Measurements from ENCODE around the gene GJB1. TPM values are rescaled to one million over a fixed set of nuclear protein-coding genes. Genes with fewer than 3 reads are reported as not detected.
A peak's percentile ranks its signal among the peaks of the same experiment; 100 is the strongest.
"Not testable (repeated sequence)": the region's sequence is repeated elsewhere in the genome, so short reads cannot be mapped to it uniquely, and the experiment has no call there.

Gene GJB1
- total RNA-seq, 1 donor from 2014 or later: not detected

DNA sequence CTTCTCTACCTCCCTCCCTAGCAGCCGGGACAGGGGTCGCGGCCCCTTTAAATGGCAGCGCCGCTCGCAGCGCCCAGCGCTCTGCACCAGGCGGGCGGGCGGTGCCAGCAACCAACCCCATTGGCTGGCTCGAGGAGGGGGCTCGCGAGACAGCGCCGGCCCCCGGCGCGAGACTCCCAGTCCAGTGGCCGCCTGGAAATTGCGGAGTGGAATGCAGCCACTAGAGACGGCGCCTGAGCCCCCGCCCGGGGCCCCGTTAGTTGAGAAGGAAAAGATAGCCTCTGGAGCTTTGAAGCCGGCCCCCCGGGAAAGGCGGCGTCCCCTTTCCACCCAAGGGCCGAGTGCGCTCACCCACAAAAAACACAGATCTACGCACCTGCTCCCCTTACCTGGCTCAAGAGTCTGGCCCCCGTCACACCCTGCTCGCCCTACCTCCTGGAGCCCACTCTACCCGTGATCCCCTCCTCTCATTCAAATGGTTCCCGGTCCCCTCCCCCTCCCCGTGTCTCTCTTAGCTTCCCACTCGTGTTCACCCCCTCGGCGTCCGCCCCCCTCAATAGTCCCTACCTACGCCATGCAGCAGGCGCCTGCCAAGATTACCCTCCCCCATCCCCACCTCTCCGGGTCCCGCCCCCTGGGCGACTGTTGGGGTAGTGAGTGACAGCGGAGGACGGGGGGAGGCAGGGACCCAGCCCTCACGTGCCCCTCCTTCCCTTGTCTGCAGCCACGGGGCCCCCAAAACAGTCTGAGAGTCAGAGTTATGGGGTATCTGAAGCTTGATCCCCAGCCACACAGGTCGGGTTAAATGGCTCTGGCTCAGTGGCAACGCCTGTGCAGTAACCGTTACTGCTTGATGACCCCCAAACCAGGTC lies 31.3 kb downstream of the GJB1 start, which contains the start of gene ZMYM3:
Gene ZMYM3 (minus strand): TSS at position 49 of the 872 bp plus-strand sequence. CDS start 885 bp downstream, outside the sequence.
- peaks cover 5% of the 10 kb centered on the region for H3K9me3 Mint-ChIP-seq (ENCODE audit: unreplicated experiment)

DNA sequence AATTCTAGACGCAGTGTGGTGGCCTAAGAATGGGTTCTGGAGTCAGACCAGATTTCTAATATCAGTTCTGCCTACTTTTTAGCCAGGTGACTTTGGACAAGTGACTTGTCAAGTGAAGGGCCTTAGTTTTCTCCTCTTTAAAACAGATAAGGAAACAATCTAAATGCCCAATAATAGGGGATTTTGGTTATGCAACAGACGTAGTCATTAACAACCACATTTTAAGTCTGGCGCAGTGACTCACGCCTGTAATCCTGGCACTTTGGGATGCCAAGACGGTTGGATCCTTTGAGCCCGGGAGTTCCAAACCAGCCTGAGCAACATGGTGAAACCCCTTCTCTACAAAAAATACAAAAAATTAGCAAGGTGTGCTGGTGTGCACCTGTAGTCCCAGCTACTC lies 33.0 kb downstream of the GJB1 start:
- Mint-ChIP-seq H3K4me1 (ENCODE audit: unreplicated experiment) (peaks cover 15% of the 10 kb centered on the region), H3K9me3 (ENCODE audit: unreplicated experiment) (peaks cover 5% of the 10 kb centered on the region), H3K27ac (ENCODE audit: unreplicated experiment) (peak overlapping the region; percentile 78), H3K36me3 (ENCODE audit: unreplicated experiment) (no peaks in the 10 kb centered on the region), H3K4me3 (ENCODE audit: unreplicated experiment) (no peak overlapping the region), H3K27me3 (ENCODE audit: unreplicated experiment) (no peaks in the 10 kb centered on the region)
- TF ChIP-seq, protein P1, sequence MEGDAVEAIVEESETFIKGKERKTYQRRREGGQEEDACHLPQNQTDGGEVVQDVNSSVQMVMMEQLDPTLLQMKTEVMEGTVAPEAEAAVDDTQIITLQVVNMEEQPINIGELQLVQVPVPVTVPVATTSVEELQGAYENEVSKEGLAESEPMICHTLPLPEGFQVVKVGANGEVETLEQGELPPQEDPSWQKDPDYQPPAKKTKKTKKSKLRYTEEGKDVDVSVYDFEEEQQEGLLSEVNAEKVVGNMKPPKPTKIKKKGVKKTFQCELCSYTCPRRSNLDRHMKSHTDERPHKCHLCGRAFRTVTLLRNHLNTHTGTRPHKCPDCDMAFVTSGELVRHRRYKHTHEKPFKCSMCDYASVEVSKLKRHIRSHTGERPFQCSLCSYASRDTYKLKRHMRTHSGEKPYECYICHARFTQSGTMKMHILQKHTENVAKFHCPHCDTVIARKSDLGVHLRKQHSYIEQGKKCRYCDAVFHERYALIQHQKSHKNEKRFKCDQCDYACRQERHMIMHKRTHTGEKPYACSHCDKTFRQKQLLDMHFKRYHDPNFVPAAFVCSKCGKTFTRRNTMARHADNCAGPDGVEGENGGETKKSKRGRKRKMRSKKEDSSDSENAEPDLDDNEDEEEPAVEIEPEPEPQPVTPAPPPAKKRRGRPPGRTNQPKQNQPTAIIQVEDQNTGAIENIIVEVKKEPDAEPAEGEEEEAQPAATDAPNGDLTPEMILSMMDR (IDR thresholded peaks at IDR 0.05): no peak
- DNase-seq (ENCODE audit: extremely low spot score, unreplicated experiment): no peak

More for the DNA sequence above, 31.3 kb downstream of the GJB1 start, which contains the start of gene ZMYM3:
- peaks cover 15% of the 10 kb centered on the region for H3K4me1 Mint-ChIP-seq (ENCODE audit: unreplicated experiment)
- peak; percentile 95 for DNase-seq (ENCODE audit: extremely low spot score, unreplicated experiment)
- H3K4me3 Mint-ChIP-seq (ENCODE audit: unreplicated experiment): peak within 1 kb of the TSS; percentile 89
- no peaks in the 10 kb centered on the region for H3K36me3 Mint-ChIP-seq (ENCODE audit: unreplicated experiment)
- TF ChIP-seq, protein P1 (IDR thresholded peaks at IDR 0.05): no peak
- no peaks in the 10 kb centered on the region for H3K27me3 Mint-ChIP-seq (ENCODE audit: unreplicated experiment)
- H3K27ac Mint-ChIP-seq (ENCODE audit: unreplicated experiment): peak within 1 kb of the TSS; percentile 78

DNA sequence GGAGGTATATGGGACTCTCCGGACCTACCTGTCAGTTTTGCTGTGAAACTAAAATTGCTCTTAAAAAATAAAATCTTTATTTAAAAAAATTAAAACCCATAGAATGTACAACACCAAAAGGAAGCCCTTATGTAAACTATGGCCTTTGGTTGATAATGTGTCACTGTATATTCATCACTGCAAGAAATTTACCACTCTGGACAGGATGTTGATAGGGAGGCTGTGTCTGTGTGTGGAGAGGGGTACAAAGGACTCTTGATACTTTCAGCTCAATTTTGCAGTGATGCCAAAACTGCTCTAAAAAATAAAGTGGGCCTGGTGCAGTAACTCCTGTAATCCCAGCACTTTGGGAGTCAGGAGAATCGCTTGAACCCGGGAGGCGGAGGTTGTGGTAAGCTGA lies 33.8 kb downstream of the GJB1 start:
- Mint-ChIP-seq H3K36me3 (ENCODE audit: unreplicated experiment) (no peaks in the 10 kb centered on the region), H3K9me3 (ENCODE audit: unreplicated experiment) (peaks cover 5% of the 10 kb centered on the region), H3K27ac (ENCODE audit: unreplicated experiment) (no peak overlapping the region), H3K4me3 (ENCODE audit: unreplicated experiment) (no peak overlapping the region), H3K4me1 (ENCODE audit: unreplicated experiment) (peaks cover 14% of the 10 kb centered on the region), H3K27me3 (ENCODE audit: unreplicated experiment) (no peaks in the 10 kb centered on the region)
- no peak for DNase-seq (ENCODE audit: extremely low spot score, unreplicated experiment)
- TF ChIP-seq, protein P1 (IDR thresholded peaks at IDR 0.05): no peak

DNA sequence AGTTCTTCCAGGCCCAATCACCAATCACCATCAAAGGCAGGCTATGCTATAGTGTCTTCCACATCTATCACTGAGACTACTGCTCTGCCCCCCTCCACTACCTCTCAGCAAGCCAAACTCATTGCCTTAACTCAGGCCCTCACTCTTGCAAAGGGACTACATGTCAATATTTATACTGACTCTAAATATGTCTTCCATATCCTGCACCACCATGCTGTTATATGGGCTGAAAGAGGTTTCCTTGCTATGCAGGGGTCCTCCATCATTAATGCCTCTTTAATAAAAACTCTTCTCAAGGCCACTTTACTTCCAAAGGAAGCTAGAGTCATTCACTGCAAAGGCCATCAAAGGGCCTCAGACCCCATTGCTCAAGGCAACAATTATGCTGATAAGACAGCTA lies 45.6 kb downstream of the GJB1 start:
- not testable (repeated sequence) for H3K4me3 Mint-ChIP-seq (ENCODE audit: unreplicated experiment); H3K36me3 Mint-ChIP-seq (ENCODE audit: unreplicated experiment); DNase-seq (ENCODE audit: extremely low spot score, unreplicated experiment); H3K27me3 Mint-ChIP-seq (ENCODE audit: unreplicated experiment); H3K4me1 Mint-ChIP-seq (ENCODE audit: unreplicated experiment); H3K27ac Mint-ChIP-seq (ENCODE audit: unreplicated experiment); H3K9me3 Mint-ChIP-seq (ENCODE audit: unreplicated experiment)

DNA sequence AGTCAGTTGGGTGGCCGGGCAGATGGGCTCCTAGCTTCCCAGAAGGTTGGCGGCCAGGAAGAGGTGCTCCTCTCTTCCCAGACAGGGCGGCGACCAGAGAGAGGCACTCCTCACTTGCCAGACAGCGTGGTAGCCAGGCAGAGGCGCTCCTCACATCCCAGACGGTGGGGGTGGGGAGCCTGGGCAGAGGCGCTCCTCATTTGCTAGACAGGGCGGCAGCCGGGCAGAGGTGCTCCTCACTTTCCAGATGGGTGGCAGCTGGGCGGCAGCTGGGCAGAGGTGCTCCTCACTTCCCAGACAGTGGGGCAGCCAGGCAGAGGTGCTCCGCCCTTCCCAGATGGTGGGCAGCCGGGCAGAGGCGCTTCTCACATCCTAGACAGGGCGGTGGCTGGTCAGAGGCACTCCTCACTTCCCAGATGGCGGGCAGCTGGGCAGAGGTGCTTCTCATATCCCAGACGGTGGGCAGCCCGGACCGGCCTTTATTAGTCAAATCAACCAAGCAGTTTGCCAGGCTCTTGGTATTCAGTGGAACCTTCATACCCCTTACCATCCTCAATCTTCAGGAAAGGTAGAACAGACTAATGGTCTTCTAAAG lies 46.9 kb downstream of the GJB1 start:
- DNase-seq (ENCODE audit: extremely low spot score, unreplicated experiment): no peak
- TF ChIP-seq, protein P1 (IDR thresholded peaks at IDR 0.05): no peak
- H3K9me3 Mint-ChIP-seq (ENCODE audit: unreplicated experiment): peaks cover 6% of the 10 kb centered on the region

DNA sequence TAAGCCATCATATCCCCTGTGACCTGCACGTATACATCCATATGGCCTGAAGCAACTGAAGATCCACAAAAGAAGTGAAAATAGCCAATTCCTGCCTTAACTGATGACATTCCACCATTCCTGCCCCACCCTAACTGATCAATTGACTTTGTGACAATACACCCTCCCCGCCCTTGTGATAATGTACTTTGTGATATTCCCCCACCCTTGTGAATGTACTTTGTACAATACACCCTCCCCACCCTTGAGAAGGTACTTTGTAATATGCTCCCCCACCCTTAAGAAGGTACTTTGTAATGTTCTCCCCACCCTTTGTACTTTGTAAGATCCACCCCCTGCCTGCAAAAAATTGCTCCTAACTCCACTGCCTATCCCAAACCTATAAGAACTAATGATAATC lies 49.3 kb downstream of the GJB1 start:
- not testable (repeated sequence) for DNase-seq (ENCODE audit: extremely low spot score, unreplicated experiment); H3K9me3 Mint-ChIP-seq (ENCODE audit: unreplicated experiment); H3K4me1 Mint-ChIP-seq (ENCODE audit: unreplicated experiment); H3K27me3 Mint-ChIP-seq (ENCODE audit: unreplicated experiment); H3K36me3 Mint-ChIP-seq (ENCODE audit: unreplicated experiment); H3K4me3 Mint-ChIP-seq (ENCODE audit: unreplicated experiment); H3K27ac Mint-ChIP-seq (ENCODE audit: unreplicated experiment)

More for the DNA sequence above, 46.9 kb downstream of the GJB1 start:
- no peaks in the 10 kb centered on the region for H3K36me3 Mint-ChIP-seq (ENCODE audit: unreplicated experiment)
- no peaks in the 10 kb centered on the region for H3K27me3 Mint-ChIP-seq (ENCODE audit: unreplicated experiment)
- H3K4me3 Mint-ChIP-seq (ENCODE audit: unreplicated experiment): no peak overlapping the region
- H3K4me1 Mint-ChIP-seq (ENCODE audit: unreplicated experiment): no peaks in the 10 kb centered on the region
- H3K27ac Mint-ChIP-seq (ENCODE audit: unreplicated experiment): no peak overlapping the region

All from osteocyte (in vitro differentiated cells).